Astrocyte of the cerebellum (primary cell): ENCODE measurements around the gene AMBRA1.

Experiments used
- DNase-seq: peaks from one replicate; pipeline ENCODE4 v3.0.0-alpha.2; 2011; ENCODE audit warnings: low read depth
- H3K4me3 ChIP-seq: 2 replicates; pipeline ENCODE4 v1.5.1; 2011; ENCODE audit warnings: mild to moderate bottlenecking, low read depth, low read length, moderate library complexity
- in situ Hi-C: cut with HindIII; loops from 2 replicates; pipeline ENCODE4 v1.10.0; 2017; ENCODE audit warnings: low sequenced_read_pairs
- TF ChIP-seq, protein P1 (sequence below): IDR thresholded peaks from 2 replicates; pipeline ENCODE4 v1.5.1; 2012; ENCODE audit warnings: low read length, low read depth, moderate library complexity, mild to moderate bottlenecking; ENCODE audit errors: missing control alignments

Gene AMBRA1

DNA sequence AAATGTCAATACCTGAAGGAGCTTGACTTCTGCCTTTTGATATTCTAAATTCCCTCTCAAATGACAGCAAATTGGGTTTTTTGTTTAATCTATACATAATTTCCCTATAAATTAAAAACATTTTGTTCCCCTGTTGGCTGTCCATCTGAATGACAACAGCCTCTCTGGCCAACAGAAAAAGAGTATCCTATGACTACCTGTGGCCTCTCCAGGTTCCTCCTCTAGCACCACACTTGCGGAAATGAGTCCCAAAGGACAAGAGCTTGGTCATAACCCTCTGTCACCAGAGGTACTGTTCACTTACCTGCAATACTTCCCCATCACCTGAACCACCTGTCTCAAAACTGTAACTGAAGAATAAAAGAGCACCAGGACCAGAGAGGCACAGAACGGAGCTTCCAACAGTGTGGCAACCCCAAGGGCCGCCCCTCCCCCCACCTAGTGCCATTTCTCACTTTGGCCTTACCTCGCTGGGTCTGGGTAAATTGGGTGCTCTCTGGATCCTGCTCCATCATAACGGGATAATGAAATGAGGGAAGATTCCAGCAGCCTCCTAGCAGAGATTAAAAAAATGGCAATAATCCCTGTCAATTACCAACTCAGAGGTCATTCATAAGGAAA is 81.5 kb downstream of the AMBRA1 start:
- H3K4me3 ChIP-seq = no peak overlapping the region
- in situ Hi-C loops = no loop called here
- TF ChIP-seq, protein P1, sequence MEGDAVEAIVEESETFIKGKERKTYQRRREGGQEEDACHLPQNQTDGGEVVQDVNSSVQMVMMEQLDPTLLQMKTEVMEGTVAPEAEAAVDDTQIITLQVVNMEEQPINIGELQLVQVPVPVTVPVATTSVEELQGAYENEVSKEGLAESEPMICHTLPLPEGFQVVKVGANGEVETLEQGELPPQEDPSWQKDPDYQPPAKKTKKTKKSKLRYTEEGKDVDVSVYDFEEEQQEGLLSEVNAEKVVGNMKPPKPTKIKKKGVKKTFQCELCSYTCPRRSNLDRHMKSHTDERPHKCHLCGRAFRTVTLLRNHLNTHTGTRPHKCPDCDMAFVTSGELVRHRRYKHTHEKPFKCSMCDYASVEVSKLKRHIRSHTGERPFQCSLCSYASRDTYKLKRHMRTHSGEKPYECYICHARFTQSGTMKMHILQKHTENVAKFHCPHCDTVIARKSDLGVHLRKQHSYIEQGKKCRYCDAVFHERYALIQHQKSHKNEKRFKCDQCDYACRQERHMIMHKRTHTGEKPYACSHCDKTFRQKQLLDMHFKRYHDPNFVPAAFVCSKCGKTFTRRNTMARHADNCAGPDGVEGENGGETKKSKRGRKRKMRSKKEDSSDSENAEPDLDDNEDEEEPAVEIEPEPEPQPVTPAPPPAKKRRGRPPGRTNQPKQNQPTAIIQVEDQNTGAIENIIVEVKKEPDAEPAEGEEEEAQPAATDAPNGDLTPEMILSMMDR = no peak
- no peak for DNase-seq

DNA sequence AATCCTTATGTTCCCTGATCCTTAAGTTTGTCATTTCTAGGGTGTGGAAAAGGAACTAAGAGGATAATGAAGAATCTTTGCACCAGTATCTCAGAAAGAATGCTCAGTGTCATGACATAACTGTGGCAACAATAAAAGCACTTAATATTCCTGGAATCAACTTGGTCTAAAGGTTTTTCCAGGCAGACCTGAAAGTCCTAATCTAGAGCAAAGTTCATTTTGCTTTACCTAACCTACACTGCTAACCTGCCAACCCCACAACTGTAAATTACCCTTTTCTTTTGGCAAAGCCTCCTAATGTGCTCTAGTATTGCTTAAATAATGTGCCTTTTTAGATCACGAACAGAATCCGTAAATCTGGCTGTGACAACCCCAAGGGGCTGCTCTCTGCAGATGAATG is 82.5 kb downstream of the AMBRA1 start:
- H3K4me3 ChIP-seq = no peak overlapping the region
- DNase-seq = no peak
- in situ Hi-C loops = no loop called here
- TF ChIP-seq, protein P1 = no peak

DNA sequence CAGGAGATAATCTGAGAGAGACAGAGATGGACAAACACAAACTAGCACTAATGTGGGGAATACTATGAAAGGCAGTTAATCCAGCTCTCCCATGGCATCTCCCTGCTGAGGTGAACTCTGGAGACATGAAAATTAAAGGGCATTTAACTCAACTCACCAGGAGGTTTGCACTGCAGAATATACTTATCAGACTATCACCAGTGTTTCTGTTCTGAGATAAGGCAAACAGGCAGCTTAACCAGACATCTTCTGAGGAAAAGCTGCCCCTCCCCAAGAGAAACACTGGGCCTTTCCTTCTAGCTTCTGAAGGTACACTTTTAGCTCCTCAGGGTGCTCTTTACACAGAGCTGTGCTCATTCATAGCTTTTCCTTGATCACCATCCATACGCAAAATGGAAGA is 85.5 kb downstream of the AMBRA1 start:
- no peak overlapping the region for H3K4me3 ChIP-seq
- DNase-seq = no peak
- in situ Hi-C loops = no loop called here
- TF ChIP-seq, protein P1 = no peak

DNA sequence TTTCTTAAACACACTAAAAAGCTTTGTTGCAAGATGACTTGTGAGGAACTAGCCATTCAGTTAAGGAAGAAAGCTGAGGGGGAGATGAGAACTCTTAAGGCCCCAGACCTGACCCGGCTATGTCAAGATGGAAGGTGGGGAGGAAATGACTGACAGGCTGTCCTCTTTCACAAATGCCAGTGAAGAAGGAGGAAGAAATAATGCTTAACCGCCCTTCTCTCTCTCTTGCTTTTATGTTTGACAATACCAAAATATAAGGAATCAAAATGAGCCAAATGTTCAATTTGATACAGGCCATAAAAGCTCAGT is 87.4 kb downstream of the AMBRA1 start:
- no peak for DNase-seq
- in situ Hi-C loops = no loop called here
- TF ChIP-seq, protein P1 = no peak
- H3K4me3 ChIP-seq = no peak overlapping the region

DNA sequence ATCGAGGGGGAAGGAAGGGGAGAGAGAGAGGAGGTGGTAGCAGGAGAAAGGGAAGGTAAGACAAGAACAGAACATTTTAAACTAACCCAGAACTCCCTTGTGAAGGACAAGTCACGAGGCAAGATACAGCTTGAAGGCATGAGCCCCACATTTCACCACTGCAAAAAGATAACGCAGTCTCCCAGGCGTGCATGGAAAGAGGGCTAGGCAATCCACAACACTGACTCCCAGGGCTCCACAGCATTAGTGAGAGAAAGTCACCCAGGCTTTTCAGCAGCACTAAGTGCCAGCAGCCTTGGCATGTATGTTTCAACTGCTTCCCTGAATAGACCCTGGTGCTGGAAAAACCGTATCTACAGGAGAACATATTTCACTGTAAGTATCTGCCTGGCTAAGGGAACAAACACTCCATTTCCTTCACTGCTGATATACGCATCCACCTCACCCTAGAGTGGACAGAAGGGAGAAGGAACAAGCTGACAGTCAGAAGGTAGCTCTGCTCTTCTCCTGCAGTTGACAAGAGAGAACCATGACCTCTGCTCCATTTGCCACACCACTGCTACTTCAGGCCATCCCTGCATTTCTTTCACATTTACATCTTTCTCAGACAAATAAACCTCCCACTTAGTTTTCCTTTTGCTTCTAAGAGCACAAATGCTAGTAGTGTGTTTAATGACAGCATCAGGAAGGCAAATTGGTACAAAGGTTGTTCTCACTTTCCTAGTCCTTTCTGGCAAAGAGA is 87.9 kb downstream of the AMBRA1 start:
- in situ Hi-C loops = no loop called here
- no peak for DNase-seq
- TF ChIP-seq, protein P1 = no peak
- H3K4me3 ChIP-seq = no peak overlapping the region

DNA sequence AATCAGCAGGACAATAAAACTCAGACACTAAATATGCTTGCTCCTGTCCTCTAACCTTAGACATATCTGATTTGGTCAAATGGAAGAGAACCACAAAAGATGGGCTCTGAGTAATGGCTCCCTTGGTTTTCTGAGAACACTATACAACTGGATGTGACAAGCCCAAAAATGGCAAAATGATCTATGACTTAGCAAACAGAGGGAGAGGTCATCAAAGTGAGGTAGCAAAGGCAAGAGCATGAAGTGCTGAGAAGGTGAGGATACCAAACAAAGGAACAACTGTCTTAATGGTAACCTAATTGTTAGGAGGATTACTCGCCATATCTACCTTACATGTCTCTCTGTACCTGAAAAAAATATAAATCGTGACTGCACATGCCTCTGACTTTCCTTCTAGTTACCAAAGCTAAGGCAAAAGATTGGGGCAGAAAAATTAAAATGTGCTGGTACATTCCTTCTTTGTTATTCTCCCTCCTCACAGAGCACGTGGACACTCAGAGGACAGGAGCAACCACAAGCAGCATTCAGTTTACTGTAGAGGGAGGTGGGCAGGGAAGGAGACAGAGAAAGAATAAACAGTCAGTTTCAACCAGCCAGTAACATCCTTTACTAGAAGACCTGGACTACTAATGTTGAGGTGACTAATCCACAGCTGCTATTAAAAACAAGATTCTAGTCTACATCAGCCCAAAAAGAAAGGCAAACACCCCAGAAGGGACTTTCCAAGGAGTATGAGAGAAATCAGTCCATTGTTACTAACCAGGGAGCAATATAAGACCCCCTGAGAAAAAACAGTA is 88.8 kb downstream of the AMBRA1 start:
- in situ Hi-C loops = no loop called here
- DNase-seq = no peak
- H3K4me3 ChIP-seq = no peak overlapping the region
- TF ChIP-seq, protein P1 = no peak
